GM23248 (cell line): ENCODE results near the gene HOXA1.
A peak's percentile ranks its signal among the peaks of the same experiment; 100 is the strongest.

Experiments
- EZH2 ChIP-seq: fragments of 200-600 bp; sonication (generic); IDR thresholded peaks from 2 replicates; pipeline ENCODE4 v1.6.1; 2018; ENCODE audit warnings: antibody characterized with exemption, mild to moderate bottlenecking; ENCODE audit not compliant: insufficient read depth, poor library complexity, severe bottlenecking
- EZH2phosphoT487 ChIP-seq: fragments of 200-600 bp; sonication (generic); IDR thresholded peaks from 2 replicates; pipeline ENCODE4 v1.6.1; 2018; ENCODE audit warnings: antibody characterized with exemption, moderate library complexity, mild to moderate bottlenecking, low read depth; ENCODE audit not compliant: insufficient read depth

GRCh38 chr7:27066148-27066547 is 29.7 kb downstream of the HOXA1 start:
- peak; percentile 97 for TF ChIP-seq EZH2phosphoT487
- TF ChIP-seq EZH2, result no peak
